Measurements from ENCODE around the gene KYAT1. TPM values are rescaled to one million over a fixed set of nuclear protein-coding genes. Genes with fewer than 3 reads are reported as not detected.

The KYAT1 gene
- polyA plus RNA-seq, 2 of the 4 experiments (the other 2 are of a cell fraction): 8.4 to 10.0 TPM

DNA sequence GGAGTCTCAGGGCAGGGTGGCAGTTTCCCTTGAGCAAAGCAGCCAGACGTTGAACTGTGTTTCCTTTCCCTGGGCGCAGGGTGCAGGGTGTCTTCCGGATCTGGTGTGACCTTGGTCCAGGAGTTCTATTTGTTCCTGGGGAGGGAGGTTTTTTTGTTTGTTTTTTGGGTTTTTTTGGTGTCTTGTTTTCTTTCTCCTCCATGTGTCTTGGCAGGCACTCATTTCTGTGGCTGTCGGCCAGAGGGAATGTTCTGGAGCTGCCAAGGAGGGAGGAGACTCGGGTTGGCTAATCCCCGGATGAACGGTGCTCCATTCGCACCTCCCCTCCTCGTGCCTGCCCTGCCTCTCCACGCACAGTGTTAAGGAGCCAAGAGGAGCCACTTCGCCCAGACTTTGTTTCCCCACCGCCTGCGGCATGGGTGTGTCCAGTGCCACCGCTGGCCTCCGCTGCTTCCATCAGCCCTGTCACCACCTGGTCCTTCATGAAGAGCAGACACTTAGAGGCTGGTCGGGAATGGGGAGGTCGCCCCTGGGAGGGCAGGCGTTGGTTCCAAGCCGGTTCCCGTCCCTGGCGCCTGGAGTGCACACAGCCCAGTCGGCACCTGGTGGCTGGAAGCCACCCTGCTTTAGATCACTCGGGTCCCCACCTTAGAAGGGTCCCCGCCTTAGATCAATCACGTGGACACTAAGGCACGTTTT, 35.5 kb upstream of the KYAT1 start:
- peak overlapping the region; percentile 76 to 84 for H3K27ac ChIP-seq
- WGBS (ENCODE audit: missing lambda C conversion rate): 65% methylated on average over 26 of the region's 26 CpGs
- H3K4me1 ChIP-seq: peaks cover 71% of the 10 kb centered on the region
- H3K4me3 ChIP-seq: no peak overlapping the region
- ATAC-seq: 0 out of 6 replicates have a peak, but pooled peaks of 1 of the 2 experiments have one; percentile 2
- H3K4me2 ChIP-seq: peak overlapping the region; percentile 57; the same call in 2 of the 3 replicates
- TF ChIP-seq RARB (CRISPR knock-in tag; IDR thresholded peaks at IDR 0.05): no peak
- peak; percentile 69 for TF ChIP-seq MAX (IDR thresholded peaks at IDR 0.05)
- POLR2A ChIA-PET: no interaction called here
- peak in 1 of 2 experiments; percentile 68 for DNase-seq (ENCODE audit: low read depth in 1 of 2, low spot score in 1 of 2)
- H3K9me3 ChIP-seq: no peaks in the 10 kb centered on the region
- no peak for FAIRE-seq
- CTCF ChIA-PET: interaction anchor here (1.0 to 14.3 kb wide), 4 partner anchors 8 to 53 kb away, joined by 3 to 244 read pairs (median 23); no protein-coding TSS in a partner anchor

DNA sequence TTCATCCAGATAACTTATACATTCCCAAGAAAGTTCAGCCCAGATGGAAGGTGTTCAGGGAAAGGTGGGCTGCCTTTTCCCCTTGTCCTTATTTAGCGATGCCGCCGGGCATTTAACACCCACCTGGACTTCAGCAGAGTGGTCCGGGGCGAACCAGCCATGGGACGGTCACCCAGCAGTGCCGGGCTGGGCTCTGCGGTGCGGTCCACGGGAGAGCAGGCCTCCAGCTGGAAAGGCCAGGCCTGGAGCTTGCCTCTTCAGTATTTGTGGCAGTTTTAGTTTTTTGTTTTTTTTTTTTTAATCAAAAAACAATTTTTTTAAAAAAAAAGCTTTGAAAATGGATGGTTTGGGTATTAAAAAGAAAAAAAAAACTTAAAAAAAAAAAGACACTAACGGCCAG, 35.0 kb upstream of the KYAT1 start:
- POLR2A ChIA-PET: no interaction called here
- DNase-seq (ENCODE audit: low read depth in 1 of 2, low spot score in 1 of 2) (no peak), ATAC-seq (no peak), FAIRE-seq (no peak)
- peak overlapping the region; percentile 76 to 84 for H3K27ac ChIP-seq
- WGBS (ENCODE audit: missing lambda C conversion rate): 89% methylated on average over 11 of the region's 11 CpGs
- CTCF ChIA-PET: interaction anchor here (0.8 to 4.3 kb wide), 4 partner anchors 8 to 40 kb away, joined by 3 to 37 read pairs (median 6); no protein-coding TSS in a partner anchor
- TF ChIP-seq CTCF (IDR thresholded peaks at IDR 0.05) (no peak), RARB (CRISPR knock-in tag; IDR thresholded peaks at IDR 0.05) (no peak), HEYL (CRISPR knock-in tag; IDR thresholded peaks at IDR 0.05) (no peak), POLR2AphosphoS2 (conservative IDR thresholded peaks at IDR 0.05; ENCODE audit: low read length) (no peak), HOXA7 (CRISPR knock-in tag; IDR thresholded peaks at IDR 0.05) (no peak), HOXB13 (CRISPR knock-in tag; IDR thresholded peaks at IDR 0.05; ENCODE audit: low read depth) (no peak), MAX (IDR thresholded peaks at IDR 0.05) (no peak), FOXS1 (CRISPR knock-in tag; IDR thresholded peaks at IDR 0.05) (no peak), NPAS2 (CRISPR knock-in tag; IDR thresholded peaks at IDR 0.05; ENCODE audit: borderline replicate concordance) (no peak), SREBF2 (IDR thresholded peaks at IDR 0.05) (no peak), TP53 (CRISPR knock-in tag; IDR thresholded peaks at IDR 0.05) (no peak), EP300 (IDR thresholded peaks at IDR 0.05) (no peak), GATA3 (IDR thresholded peaks at IDR 0.05; ENCODE audit: borderline replicate concordance) (no peak), POLR2A (IDR thresholded peaks at IDR 0.05; ENCODE audit: low read length) (no peak), RNF2 (IDR thresholded peaks at IDR 0.05; ENCODE audit: borderline replicate concordance, low read depth) (no peak)
- TF ChIP-seq, protein P1, sequence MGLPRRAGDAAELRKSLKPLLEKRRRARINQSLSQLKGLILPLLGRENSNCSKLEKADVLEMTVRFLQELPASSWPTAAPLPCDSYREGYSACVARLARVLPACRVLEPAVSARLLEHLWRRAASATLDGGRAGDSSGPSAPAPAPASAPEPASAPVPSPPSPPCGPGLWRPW (IDR thresholded peaks at IDR 0.05): no peak
- TF ChIP-seq, protein P2, sequence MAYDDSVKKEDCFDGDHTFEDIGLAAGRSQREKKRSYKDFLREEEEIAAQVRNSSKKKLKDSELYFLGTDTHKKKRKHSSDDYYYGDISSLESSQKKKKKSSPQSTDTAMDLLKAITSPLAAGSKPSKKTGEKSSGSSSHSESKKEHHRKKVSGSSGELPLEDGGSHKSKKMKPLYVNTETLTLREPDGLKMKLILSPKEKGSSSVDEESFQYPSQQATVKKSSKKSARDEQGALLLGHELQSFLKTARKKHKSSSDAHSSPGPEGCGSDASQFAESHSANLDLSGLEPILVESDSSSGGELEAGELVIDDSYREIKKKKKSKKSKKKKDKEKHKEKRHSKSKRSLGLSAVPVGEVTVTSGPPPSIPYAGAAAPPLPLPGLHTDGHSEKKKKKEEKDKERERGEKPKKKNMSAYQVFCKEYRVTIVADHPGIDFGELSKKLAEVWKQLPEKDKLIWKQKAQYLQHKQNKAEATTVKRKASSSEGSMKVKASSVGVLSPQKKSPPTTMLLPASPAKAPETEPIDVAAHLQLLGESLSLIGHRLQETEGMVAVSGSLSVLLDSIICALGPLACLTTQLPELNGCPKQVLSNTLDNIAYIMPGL (CRISPR knock-in tag; IDR thresholded peaks at IDR 0.05; ENCODE audit: borderline replicate concordance): no peak
- peaks cover 72% of the 10 kb centered on the region for H3K4me1 ChIP-seq
- H3K4me3 ChIP-seq: no peak overlapping the region
- no peaks in the 10 kb centered on the region for H3K9me3 ChIP-seq
- peak overlapping the region; percentile 57 for H3K4me2 ChIP-seq

DNA sequence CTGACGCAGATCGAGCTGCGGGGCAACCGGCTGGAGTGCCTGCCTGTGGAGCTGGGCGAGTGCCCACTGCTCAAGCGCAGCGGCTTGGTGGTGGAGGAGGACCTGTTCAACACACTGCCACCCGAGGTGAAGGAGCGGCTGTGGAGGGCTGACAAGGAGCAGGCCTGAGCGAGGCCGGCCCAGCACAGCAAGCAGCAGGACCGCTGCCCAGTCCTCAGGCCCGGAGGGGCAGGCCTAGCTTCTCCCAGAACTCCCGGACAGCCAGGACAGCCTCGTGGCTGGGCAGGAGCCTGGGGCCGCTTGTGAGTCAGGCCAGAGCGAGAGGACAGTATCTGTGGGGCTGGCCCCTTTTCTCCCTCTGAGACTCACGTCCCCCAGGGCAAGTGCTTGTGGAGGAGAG, 34.5 kb upstream of the KYAT1 start:
- H3K4me3 ChIP-seq: no peak overlapping the region
- no peak for FAIRE-seq
- WGBS (ENCODE audit: missing lambda C conversion rate): 90% methylated on average over 14 of the region's 18 CpGs
- no peaks in the 10 kb centered on the region for H3K9me3 ChIP-seq
- H3K27ac ChIP-seq: peak overlapping the region; percentile 76 to 84
- ChIA-PET POLR2A (no interaction called here), CTCF (interaction anchor here (0.8 to 4.3 kb wide), 4 partner anchors 9 to 40 kb away, joined by 3 to 37 read pairs (median 6); no protein-coding TSS in a partner anchor)
- H3K4me2 ChIP-seq: peak overlapping the region; percentile 57; the same call in 2 of the 3 replicates
- H3K4me1 ChIP-seq: peaks cover 77% of the 10 kb centered on the region
- no peak for DNase-seq (ENCODE audit: low read depth in 1 of 2, low spot score in 1 of 2)
- no peak for ATAC-seq
- TF ChIP-seq RAD21 (conservative IDR thresholded peaks at IDR 0.05 in 1 of 2, IDR thresholded peaks at IDR 0.05 in 1 of 2) (no peak), BHLHE40 (IDR thresholded peaks at IDR 0.05; ENCODE audit: low read depth, low read length) (no peak), CHD4 (IDR thresholded peaks at IDR 0.05; ENCODE audit: borderline replicate concordance) (no peak), E2F6 (IDR thresholded peaks at IDR 0.05; ENCODE audit: borderline replicate concordance, low read depth) (no peak), MAFK (IDR thresholded peaks at IDR 0.05; ENCODE audit: partially characterized antibody) (no peak), ZFP36 (IDR thresholded peaks at IDR 0.05; ENCODE audit: borderline replicate concordance, partially characterized antibody) (no peak), BCL3 (IDR thresholded peaks at IDR 0.05) (no peak), FOXS1 (CRISPR knock-in tag; IDR thresholded peaks at IDR 0.05) (no peak), NPAS2 (CRISPR knock-in tag; IDR thresholded peaks at IDR 0.05; ENCODE audit: borderline replicate concordance) (no peak)
